Liver (tissue), 9 donors: ENCODE measurements around the gene MPHOSPH10. TPM values are rescaled to one million over a fixed set of nuclear protein-coding genes. Genes with fewer than 3 reads are reported as not detected.
A peak's percentile ranks its signal among the peaks of the same experiment; 100 is the strongest.

ENCODE experiments used
- DNase-seq: peaks from one replicate; pipeline ENCODE4 v3.0.0-alpha.2; 2017; ENCODE audit warnings: low spot score
- H3K27ac ChIP-seq, 2 donors: one replicate each; pipeline ENCODE4 v1.7.0; 2013; ENCODE audit warnings: inconsistent platforms in 2 of 2, low read length in 2 of 2, control low read depth in 1 of 2, low read depth in 1 of 2, mild to moderate bottlenecking in 1 of 2
- H3K27me3 ChIP-seq, 4 donors: one replicate each; pipeline versions ENCODE4 v1.6.1 to v1.7.0; 2013; ENCODE audit warnings: low read length in 3 of 4, inconsistent platforms in 1 of 4, mild to moderate bottlenecking in 1 of 4, moderate library complexity in 1 of 4; ENCODE audit not compliant: control insufficient read depth in 4 of 4, insufficient read depth in 4 of 4
- H3K36me3 ChIP-seq, 4 donors: one replicate each; pipeline versions ENCODE4 v1.6.1 to v1.7.0; 2013; ENCODE audit warnings: low read length in 3 of 4, mild to moderate bottlenecking in 3 of 4, low read depth in 1 of 4, moderate library complexity in 1 of 4; ENCODE audit not compliant: control insufficient read depth in 4 of 4, insufficient read depth in 3 of 4
- H3K4me1 ChIP-seq, 4 donors: one replicate each; pipeline versions ENCODE4 v1.6.1 to v1.7.0; 2013; ENCODE audit warnings: low read length in 3 of 4, mild to moderate bottlenecking in 3 of 4, moderate library complexity in 1 of 4; ENCODE audit not compliant: control insufficient read depth in 4 of 4, insufficient read depth in 4 of 4
- H3K4me3 ChIP-seq, 3 donors: one replicate each; pipeline versions ENCODE4 v1.6.1 to v1.7.0; 2013; ENCODE audit warnings: low read length in 3 of 3, control low read depth in 1 of 3, low read depth in 1 of 3, mild to moderate bottlenecking in 1 of 3
- H3K9ac ChIP-seq, 2 donors: one replicate each; pipeline ENCODE4 v1.7.0; 2013; ENCODE audit warnings: low read length in 2 of 2, mild to moderate bottlenecking in 2 of 2, moderate library complexity in 2 of 2, control low read depth in 1 of 2, low read depth in 1 of 2
- H3K9me3 ChIP-seq, 4 donors: one replicate each; pipeline versions ENCODE4 v1.6.1 to v1.7.0; 2013; ENCODE audit warnings: low read length in 3 of 4; ENCODE audit not compliant: control insufficient read depth in 4 of 4
- CTCF ChIP-seq: fragments of 150-350 bp; IDR thresholded peaks from 2 replicates; pipeline ENCODE4 v1.5.1; 2017; ENCODE audit warnings: improper control_type of control experiment, low read depth, low read length; ENCODE audit not compliant: missing input control
- EGR1 ChIP-seq, 2 donors: IDR thresholded peaks; 2 replicates each; pipeline ENCODE4 v1.6.1; 2016 to 2018; ENCODE audit warnings: antibody characterized with exemption in 2 of 2, low read depth in 2 of 2
- FOXA1 ChIP-seq: IDR thresholded peaks from 2 replicates; pipeline ENCODE4 v1.6.1; 2016; ENCODE audit warnings: antibody characterized with exemption
- FOXA2 ChIP-seq: IDR thresholded peaks from 2 replicates; pipeline ENCODE4 v1.6.1; 2016; ENCODE audit warnings: antibody characterized with exemption
- HNF4A ChIP-seq, 2 donors: conservative IDR thresholded peaks; 2 replicates each; pipeline ENCODE4 v1.6.1; 2016; ENCODE audit warnings: antibody characterized with exemption in 2 of 2, mild to moderate bottlenecking in 2 of 2
- JUND ChIP-seq, 2 donors: IDR thresholded peaks; 2 replicates each; pipeline ENCODE4 v1.6.1; 2016; ENCODE audit warnings: antibody characterized with exemption in 2 of 2
- MAX ChIP-seq: IDR thresholded peaks from 2 replicates; pipeline ENCODE4 v1.6.1; 2016; ENCODE audit warnings: antibody characterized with exemption
- RAD21 ChIP-seq, 2 donors: IDR thresholded peaks; 2 replicates each; pipeline ENCODE4 v1.6.1; 2016; ENCODE audit warnings: antibody characterized with exemption in 2 of 2, mild to moderate bottlenecking in 2 of 2
- REST ChIP-seq: IDR thresholded peaks from 2 replicates; pipeline ENCODE4 v1.6.1; 2016; ENCODE audit warnings: antibody characterized with exemption, mild to moderate bottlenecking
- YY1 ChIP-seq: IDR thresholded peaks from 2 replicates; pipeline ENCODE4 v1.6.1; 2016; ENCODE audit warnings: antibody characterized with exemption, mild to moderate bottlenecking
- ZBTB33 ChIP-seq: IDR thresholded peaks from 2 replicates; pipeline ENCODE4 v1.6.1; 2016; ENCODE audit warnings: antibody characterized with exemption
- WGBS: extraction: QIAGEN DNeasy Blood & Tissue Kit; methylation state at CpG from one replicate; pipeline ENCODE4 v1.1.7; 2013; 5-methylcytosine and 5-hydroxymethylcytosine counted together
- polyA plus RNA-seq, 2 donors: library from polyadenylated mRNA; stranded (reverse) in 1 of 2; unstranded in 1 of 2; fragments of 200-250 nt in 1 of 2; fragments of >200 nt in 1 of 2; fragmentation: Nextera tagmentation in 1 of 2; extraction: Ambion mirVana in 1 of 2; gene quantifications; one replicate each; pipeline versions ENCODE4 v1.2.1 to v1.2.3, GENCODE V29; 2013 to 2015
- total RNA-seq, 2 donors: library from RNA; depleted of rRNA; stranded (reverse); fragments of >200 nt; gene quantifications; one replicate each; pipeline ENCODE4 v1.2.3, GENCODE V29; 2014
- donor health status: healthy.
- donor health status: healthy.
- donor health status: healthy.
- donor health status: healthy.
- donor health status: healthy.

Gene MPHOSPH10
- total and polyA plus RNA-seq, 4 donors, result 8.7 to 13.6 (median 11.3) TPM

GRCh38 chr2:71157124-71157793, 26.8 kb downstream of the MPHOSPH10 start:
- no peaks in the 10 kb centered on the region for H3K36me3 ChIP-seq
- TF ChIP-seq RAD21 (IDR thresholded peaks at IDR 0.05), result peak; percentile 81 to 85
- no peak for TF ChIP-seq JUND (IDR thresholded peaks at IDR 0.05)
- TF ChIP-seq CTCF, result peak; percentile 56
- 15% methylated on average over 16 of the region's 16 CpGs for WGBS
- no peak overlapping the region for H3K4me3 ChIP-seq
- H3K27ac ChIP-seq, result no peak overlapping the region
- H3K4me1 ChIP-seq, result peaks cover 0 to 9% (median 3%) of the 10 kb centered on the region in 4 donors
- no peaks in the 10 kb centered on the region for H3K27me3 ChIP-seq
- peak; percentile 78 for DNase-seq
- H3K9ac ChIP-seq, result no peak overlapping the region
- H3K9me3 ChIP-seq, result no peaks in the 10 kb centered on the region

- Histone ChIP-seq H3K4me3 (no peak overlapping the region), H3K9me3 (no peaks in the 10 kb centered on the region), H3K9ac (no peak overlapping the region), H3K36me3 (no peaks in the 10 kb centered on the region), H3K4me1 (no peaks in the 10 kb centered on the region), H3K27me3 (no peaks in the 10 kb centered on the region), H3K27ac (no peak overlapping the region)
- 76% methylated on average over 3 of the region's 3 CpGs for WGBS
- no peak for DNase-seq
- TF ChIP-seq YY1 (no peak), EGR1 (IDR thresholded peaks at IDR 0.05; ENCODE audit: low read depth in 2 of 2) (no peak), JUND (IDR thresholded peaks at IDR 0.05) (no peak), REST (no peak), HNF4A (conservative IDR thresholded peaks at IDR 0.05) (no peak), ZBTB33 (no peak), MAX (no peak), FOXA2 (no peak), FOXA1 (no peak)
These were observed 36.4 kb downstream of the MPHOSPH10 start for GRCh38 chr2:71166812-71167211.
